Measurements from ENCODE around the gene PPP1R12B. TPM values are rescaled to one million over a fixed set of nuclear protein-coding genes. Genes with fewer than 3 reads are reported as not detected.

Gene PPP1R12B
- total RNA-seq, 5 donors from 2014 or later (not counting 1 experiment from before 2014, with no cell fraction given), result 24.3 to 40.9 (median 27.0) TPM

DNA sequence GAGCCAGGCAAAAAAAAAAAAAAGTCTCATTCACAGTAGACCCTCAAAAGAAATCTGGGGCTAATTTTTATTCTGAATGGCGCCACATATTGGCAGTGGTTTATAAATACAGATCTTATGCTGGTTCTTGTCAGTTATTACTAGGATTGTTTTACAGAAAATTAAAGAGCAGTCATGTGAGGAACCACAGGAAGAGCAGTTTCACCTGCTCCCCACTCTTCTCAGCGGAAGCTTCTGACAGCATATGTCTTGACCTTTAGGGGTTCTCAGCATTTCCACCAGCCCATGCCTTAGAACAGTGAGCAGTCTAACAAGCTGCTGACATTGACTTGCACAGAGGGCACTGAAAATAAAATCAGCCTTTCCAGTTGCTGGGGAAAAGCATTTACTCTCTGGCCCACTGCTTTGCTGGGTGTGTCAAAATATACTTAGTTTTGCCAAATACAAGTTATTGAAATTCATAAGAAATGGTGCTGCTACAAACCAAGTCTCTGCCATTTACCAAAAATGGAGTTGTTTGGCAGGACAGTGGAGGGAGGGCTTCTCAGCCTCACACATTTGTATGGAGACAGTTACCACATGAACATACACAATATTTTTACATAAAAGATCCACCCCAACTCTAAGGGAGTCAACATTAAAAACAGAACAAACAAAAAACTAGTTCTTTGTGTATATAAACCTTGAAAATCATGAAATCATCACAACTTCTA is 217.5 kb downstream of the PPP1R12B start:
- H3K27me3 Mint-ChIP-seq, result no peaks in the 10 kb centered on the region
- WGBS (ENCODE audit: insufficient coverage), result 20% methylated on average over 1 of the region's 2 CpGs
- peaks cover 0 to 8% (median 7%) of the 10 kb centered on the region in 3 donors for H3K4me1 Mint-ChIP-seq
- CTCF ChIA-PET, result interaction anchor here in 1 of 2 donors (0.6 to 1.0 kb wide), 2 partner anchors 51 to 238 kb away, joined by 3 read pairs; no protein-coding TSS in a partner anchor
- POLR2A ChIA-PET, result no interaction called here
- DNase-seq (no peak), ATAC-seq (replicated peaks in 1 of 4) (peak in 1 of 4 experiments; percentile 42)
- Histone ChIP-seq H3K4me1 (ENCODE audit: control insufficient read depth in 1 of 2, extremely low read depth in 1 of 2, insufficient read depth in 2 of 2, low read length in 2 of 2) (peaks cover 2 to 18% of the 10 kb centered on the region in 2 experiments), H3K27me3 (replicated peaks in 1 of 2; ENCODE audit: control insufficient read depth in 2 of 2, extremely low read depth in 1 of 2, insufficient read depth in 2 of 2, low read length in 1 of 2) (no peaks in the 10 kb centered on the region), H3K9me3 (no peaks in the 10 kb centered on the region), H3K4me3 (ENCODE audit: control insufficient read depth in 1 of 2, extremely low read depth in 1 of 2, low read length in 1 of 2) (no peak overlapping the region), H3K36me3 (ENCODE audit: control insufficient read depth in 2 of 2, extremely low read depth in 1 of 2, insufficient read depth in 1 of 2, low read length in 1 of 2) (peaks cover 0 to 25% of the 10 kb centered on the region in 2 donors), H3K27ac (ENCODE audit: low read length) (no peak overlapping the region)
- H3K4me3 Mint-ChIP-seq, result no peak overlapping the region
- no peaks in the 10 kb centered on the region for H3K9me3 Mint-ChIP-seq
- H3K27ac Mint-ChIP-seq, result no peak overlapping the region
- H3K36me3 Mint-ChIP-seq, result peaks cover 41% of the 10 kb centered on the region

DNA sequence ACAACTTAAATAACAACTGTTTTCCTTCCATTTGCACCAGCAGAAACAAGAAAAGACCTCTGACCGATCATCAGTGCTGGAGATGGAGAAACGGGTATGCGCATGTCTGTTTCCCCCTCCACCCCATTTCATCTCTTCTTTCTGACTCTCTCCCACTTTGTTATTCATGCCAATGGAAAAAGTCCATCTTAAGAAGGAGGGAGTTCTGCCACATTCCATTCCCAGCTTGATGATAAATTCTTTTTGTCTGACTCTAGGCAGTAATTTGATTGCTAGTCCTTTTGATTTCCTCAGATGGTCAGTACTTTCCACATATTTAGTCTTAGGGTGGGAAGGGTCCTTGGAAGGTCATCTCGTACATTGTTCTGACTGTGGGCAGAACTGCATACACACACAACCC is 219.2 kb downstream of the PPP1R12B start:
- Histone ChIP-seq H3K9me3 (no peaks in the 10 kb centered on the region), H3K4me1 (ENCODE audit: control insufficient read depth in 1 of 2, extremely low read depth in 1 of 2, insufficient read depth in 2 of 2, low read length in 2 of 2) (peaks cover 2 to 18% of the 10 kb centered on the region in 2 experiments), H3K36me3 (ENCODE audit: control insufficient read depth in 2 of 2, extremely low read depth in 1 of 2, insufficient read depth in 1 of 2, low read length in 1 of 2) (peaks cover 2 to 30% of the 10 kb centered on the region in 2 donors), H3K27ac (ENCODE audit: low read length) (no peak overlapping the region), H3K27me3 (replicated peaks in 1 of 2; ENCODE audit: control insufficient read depth in 2 of 2, extremely low read depth in 1 of 2, insufficient read depth in 2 of 2, low read length in 1 of 2) (no peaks in the 10 kb centered on the region), H3K4me3 (ENCODE audit: control insufficient read depth in 1 of 2, extremely low read depth in 1 of 2, low read length in 1 of 2) (no peak overlapping the region)
- no CpG with 5 or more reads among the region's 4 CpGs for WGBS (ENCODE audit: insufficient coverage)
- H3K9me3 Mint-ChIP-seq, result no peaks in the 10 kb centered on the region
- CTCF ChIA-PET, result no interaction called here
- peaks cover 51% of the 10 kb centered on the region for H3K36me3 Mint-ChIP-seq
- no peak overlapping the region for H3K4me3 Mint-ChIP-seq
- no peak for DNase-seq
- no peak overlapping the region for H3K27ac Mint-ChIP-seq
- POLR2A ChIA-PET, result no interaction called here
- H3K27me3 Mint-ChIP-seq, result no peaks in the 10 kb centered on the region
- H3K4me1 Mint-ChIP-seq, result peaks cover 0 to 8% (median 7%) of the 10 kb centered on the region in 3 donors
- ATAC-seq (replicated peaks in 1 of 4), result no peak

DNA sequence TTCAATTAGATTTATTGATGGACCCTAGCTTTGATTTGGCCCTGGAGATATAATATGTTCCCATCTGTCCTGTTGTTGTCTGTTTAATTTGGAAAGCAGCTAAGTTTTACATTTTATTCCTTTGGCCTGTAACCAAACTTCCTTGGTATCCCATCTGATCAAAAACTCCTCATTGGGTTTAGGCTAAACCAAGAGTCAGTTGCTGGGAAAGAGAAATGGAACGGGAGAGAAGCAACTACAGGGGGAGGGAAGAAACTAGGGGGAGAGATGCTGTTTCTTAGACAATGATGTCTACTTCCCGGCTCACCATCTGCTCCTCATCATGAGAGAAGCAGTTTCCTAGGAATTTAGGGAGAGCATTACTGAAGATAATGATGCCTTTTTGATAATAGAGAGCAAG is 219.9 kb downstream of the PPP1R12B start:
- WGBS (ENCODE audit: insufficient coverage), result no CpG with 5 or more reads among the region's 2 CpGs
- Mint-ChIP-seq H3K9me3 (no peaks in the 10 kb centered on the region), H3K36me3 (peaks cover 52% of the 10 kb centered on the region), H3K27ac (no peak overlapping the region), H3K27me3 (no peaks in the 10 kb centered on the region), H3K4me1 (peaks cover 0 to 8% (median 7%) of the 10 kb centered on the region in 3 donors), H3K4me3 (no peak overlapping the region)
- peaks cover 2 to 29% of the 10 kb centered on the region in 2 donors for H3K36me3 ChIP-seq (ENCODE audit: control insufficient read depth in 2 of 2, extremely low read depth in 1 of 2, insufficient read depth in 1 of 2, low read length in 1 of 2)
- DNase-seq (no peak), ATAC-seq (replicated peaks in 1 of 4) (no peak)
- H3K9me3 ChIP-seq, result no peaks in the 10 kb centered on the region
- H3K27me3 ChIP-seq (replicated peaks in 1 of 2; ENCODE audit: control insufficient read depth in 2 of 2, extremely low read depth in 1 of 2, insufficient read depth in 2 of 2, low read length in 1 of 2), result no peaks in the 10 kb centered on the region
- ChIA-PET CTCF (interaction anchor here in 1 of 2 donors (0.6 kb wide), 1 partner anchor 702 kb away, joined by 3 read pairs; no protein-coding TSS in a partner anchor), POLR2A (no interaction called here)
- H3K4me1 ChIP-seq (ENCODE audit: control insufficient read depth in 1 of 2, extremely low read depth in 1 of 2, insufficient read depth in 2 of 2, low read length in 2 of 2), result peaks cover 2 to 18% of the 10 kb centered on the region in 2 experiments
- no peak overlapping the region for H3K4me3 ChIP-seq (ENCODE audit: control insufficient read depth in 1 of 2, extremely low read depth in 1 of 2, low read length in 1 of 2)
- no peak overlapping the region for H3K27ac ChIP-seq (ENCODE audit: low read length)

- H3K27me3 ChIP-seq (replicated peaks in 1 of 2; ENCODE audit: control insufficient read depth in 2 of 2, extremely low read depth in 1 of 2, insufficient read depth in 2 of 2, low read length in 1 of 2), result no peaks in the 10 kb centered on the region
- POLR2A ChIA-PET, result no interaction called here
- no peak for ATAC-seq (replicated peaks in 1 of 4)
- peaks cover 2 to 30% of the 10 kb centered on the region in 2 donors for H3K36me3 ChIP-seq (ENCODE audit: control insufficient read depth in 2 of 2, extremely low read depth in 1 of 2, insufficient read depth in 1 of 2, low read length in 1 of 2)
- peaks cover 54% of the 10 kb centered on the region for H3K36me3 Mint-ChIP-seq
- no peak overlapping the region for H3K27ac ChIP-seq (ENCODE audit: low read length)
- H3K27ac Mint-ChIP-seq, result no peak overlapping the region
- WGBS (ENCODE audit: insufficient coverage), result no CpG with 5 or more reads among the region's 4 CpGs
- CTCF ChIA-PET, result no interaction called here
- H3K9me3 ChIP-seq, result no peaks in the 10 kb centered on the region
- DNase-seq, result no peak
- H3K4me1 ChIP-seq (ENCODE audit: control insufficient read depth in 1 of 2, extremely low read depth in 1 of 2, insufficient read depth in 2 of 2, low read length in 2 of 2), result peaks cover 2 to 17% of the 10 kb centered on the region in 2 experiments
- H3K4me3 ChIP-seq (ENCODE audit: control insufficient read depth in 1 of 2, extremely low read depth in 1 of 2, low read length in 1 of 2), result no peak overlapping the region
- no peaks in the 10 kb centered on the region for H3K9me3 Mint-ChIP-seq
- H3K27me3 Mint-ChIP-seq, result no peaks in the 10 kb centered on the region
- no peak overlapping the region for H3K4me3 Mint-ChIP-seq
- H3K4me1 Mint-ChIP-seq, result peaks cover 0 to 8% (median 7%) of the 10 kb centered on the region in 3 donors
Observed at GRCh38 chr1:202568826-202569225, 220.3 kb downstream of the PPP1R12B start.

DNA sequence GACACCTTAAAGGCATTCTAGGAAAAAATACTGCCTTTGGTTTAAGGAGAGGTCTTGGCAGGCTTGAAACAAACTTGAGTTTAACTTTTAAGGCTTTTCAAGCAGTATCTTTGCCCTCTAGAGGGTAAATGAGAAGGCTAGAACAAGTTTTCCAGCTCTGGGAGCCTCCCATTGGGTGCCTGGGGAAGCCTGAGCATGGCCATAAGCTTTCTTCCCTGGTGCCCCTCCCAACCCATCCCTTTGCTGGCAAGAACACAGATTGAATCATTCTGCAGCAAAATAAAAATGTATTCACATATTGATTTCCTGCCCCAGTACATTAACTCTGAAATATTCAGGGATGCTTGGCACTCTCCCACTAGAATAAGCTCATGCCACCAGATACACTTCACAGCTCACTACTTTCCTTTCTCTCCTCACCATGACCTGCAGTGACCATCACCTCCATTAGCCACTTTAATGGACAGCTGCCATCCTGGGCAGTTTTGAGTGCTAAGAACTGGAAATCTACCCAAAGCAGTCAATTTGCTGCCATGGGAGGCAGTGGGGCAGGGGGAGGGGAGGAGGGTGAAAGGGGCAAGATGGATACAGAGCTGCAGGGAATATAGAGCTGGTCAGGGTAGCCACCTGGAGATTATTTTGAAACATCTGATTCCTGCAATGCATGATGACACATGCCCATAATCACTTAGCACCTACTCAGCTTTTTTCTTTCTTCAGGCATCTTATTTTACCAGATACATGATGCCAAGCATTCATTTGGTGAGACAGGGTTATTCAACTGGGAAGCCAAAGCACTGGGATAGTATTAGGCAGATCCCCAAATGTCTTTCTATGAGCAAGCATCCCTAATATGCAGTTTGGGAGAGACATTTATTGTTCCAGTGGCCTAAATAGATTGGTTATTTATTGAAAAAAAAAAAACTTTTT is 221.2 kb downstream of the PPP1R12B start:
- H3K4me3 ChIP-seq (ENCODE audit: control insufficient read depth in 1 of 2, extremely low read depth in 1 of 2, low read length in 1 of 2), result no peak overlapping the region
- Mint-ChIP-seq H3K27ac (no peak overlapping the region), H3K9me3 (no peaks in the 10 kb centered on the region), H3K4me1 (peaks cover 0 to 4% (median 3%) of the 10 kb centered on the region in 3 donors), H3K36me3 (peaks cover 50% of the 10 kb centered on the region), H3K27me3 (no peaks in the 10 kb centered on the region), H3K4me3 (no peak overlapping the region)
- ATAC-seq (replicated peaks in 1 of 4) (no peak), DNase-seq (no peak)
- CTCF ChIA-PET, result interaction anchor here in 1 of 2 donors (0.6 kb wide), 1 partner anchor 109 kb away, joined by 5 read pairs; no protein-coding TSS in a partner anchor
- no peaks in the 10 kb centered on the region for H3K27me3 ChIP-seq (replicated peaks in 1 of 2; ENCODE audit: control insufficient read depth in 2 of 2, extremely low read depth in 1 of 2, insufficient read depth in 2 of 2, low read length in 1 of 2)
- H3K27ac ChIP-seq (ENCODE audit: low read length), result no peak overlapping the region
- no peaks in the 10 kb centered on the region for H3K9me3 ChIP-seq
- POLR2A ChIA-PET, result no interaction called here
- peaks cover 2 to 32% of the 10 kb centered on the region in 2 donors for H3K36me3 ChIP-seq (ENCODE audit: control insufficient read depth in 2 of 2, extremely low read depth in 1 of 2, insufficient read depth in 1 of 2, low read length in 1 of 2)
- H3K4me1 ChIP-seq (ENCODE audit: control insufficient read depth in 1 of 2, extremely low read depth in 1 of 2, insufficient read depth in 2 of 2, low read length in 2 of 2), result peaks cover 2 to 16% of the 10 kb centered on the region in 2 experiments

- Histone ChIP-seq H3K27ac (ENCODE audit: low read length) (no peak overlapping the region), H3K9me3 (no peaks in the 10 kb centered on the region), H3K4me1 (ENCODE audit: control insufficient read depth in 1 of 2, extremely low read depth in 1 of 2, insufficient read depth in 2 of 2, low read length in 2 of 2) (no peaks in the 10 kb centered on the region), H3K4me3 (ENCODE audit: control insufficient read depth in 1 of 2, extremely low read depth in 1 of 2, low read length in 1 of 2) (no peak overlapping the region), H3K27me3 (replicated peaks in 1 of 2; ENCODE audit: control insufficient read depth in 2 of 2, extremely low read depth in 1 of 2, insufficient read depth in 2 of 2, low read length in 1 of 2) (no peaks in the 10 kb centered on the region), H3K36me3 (ENCODE audit: control insufficient read depth in 2 of 2, extremely low read depth in 1 of 2, insufficient read depth in 1 of 2, low read length in 1 of 2) (peaks cover 2 to 28% of the 10 kb centered on the region in 2 donors)
- H3K27me3 Mint-ChIP-seq, result no peaks in the 10 kb centered on the region
- ATAC-seq (replicated peaks in 1 of 4) (no peak), DNase-seq (peak in 3 of 35 experiments; percentile 10 to 46 (median 15))
- H3K4me1 Mint-ChIP-seq, result peaks cover 0 to 2% (median 0%) of the 10 kb centered on the region in 3 donors
- no peak overlapping the region for H3K4me3 Mint-ChIP-seq
- H3K36me3 Mint-ChIP-seq, result peaks cover 55% of the 10 kb centered on the region
- ChIA-PET CTCF (interaction anchor here (0.6 to 1.0 kb wide), 3 partner anchors 8 to 15 kb away, joined by 3 to 4 read pairs (median 3); no protein-coding TSS in a partner anchor), POLR2A (no interaction called here)
- no peak overlapping the region for H3K27ac Mint-ChIP-seq
- H3K9me3 Mint-ChIP-seq, result no peaks in the 10 kb centered on the region
- WGBS (ENCODE audit: insufficient coverage), result no CpG with 5 or more reads among the region's 3 CpGs
Observed at GRCh38 chr1:202571719-202572339, 223.3 kb downstream of the PPP1R12B start.

Data from T-cell (primary cell).